LHCN-M2 (cell line): ENCODE measurements around the gene AKNA. TPM values are rescaled to one million over a fixed set of nuclear protein-coding genes. Genes with fewer than 3 reads are reported as not detected.
"Not testable (repeated sequence)": the region's sequence is repeated elsewhere in the genome, so short reads cannot be mapped to it uniquely, and the experiment has no call there.

Source experiments
- DNase-seq: peaks from one replicate; pipeline ENCODE4 v3.0.0-alpha.2; 2012; ENCODE audit warnings: low read depth
- total RNA-seq: library from RNA; depleted of rRNA; stranded (reverse); fragments of >200 nt; gene quantifications from 2 replicates; pipeline ENCODE4 v1.2.3, GENCODE V29; 2014

The AKNA gene
- total RNA-seq, 1 experiment from 2014 or later = 3.7 TPM

GRCh38 chr9:114339130-114339908, 48.5 kb downstream of the AKNA start:
- peak; percentile 55 for DNase-seq

DNA sequence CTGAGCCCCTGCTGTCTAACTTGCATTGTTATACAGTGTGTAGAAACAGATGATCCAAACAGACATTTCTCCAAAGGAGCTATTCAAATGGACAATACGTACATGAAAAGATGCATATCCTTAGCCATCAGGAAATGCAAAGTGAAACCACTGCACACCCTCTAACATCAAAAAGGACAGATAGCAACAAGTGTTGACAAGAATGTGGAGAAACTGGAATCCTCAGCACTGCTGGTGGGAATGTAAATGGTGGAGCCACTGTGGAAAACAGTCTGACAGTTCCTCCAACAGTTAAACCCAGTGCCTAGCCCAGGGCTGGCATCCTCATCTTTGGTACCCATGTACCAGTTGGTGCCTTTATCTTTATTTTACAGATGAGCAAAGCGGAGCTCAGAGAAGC, 49.6 kb downstream of the AKNA start:
- DNase-seq = no peak

GRCh38 chr9:114336699-114337395, 50.9 kb downstream of the AKNA start:
- DNase-seq = no peak

- no peak for DNase-seq
These were observed 51.6 kb downstream of the AKNA start for GRCh38 chr9:114336157-114336556.

DNA sequence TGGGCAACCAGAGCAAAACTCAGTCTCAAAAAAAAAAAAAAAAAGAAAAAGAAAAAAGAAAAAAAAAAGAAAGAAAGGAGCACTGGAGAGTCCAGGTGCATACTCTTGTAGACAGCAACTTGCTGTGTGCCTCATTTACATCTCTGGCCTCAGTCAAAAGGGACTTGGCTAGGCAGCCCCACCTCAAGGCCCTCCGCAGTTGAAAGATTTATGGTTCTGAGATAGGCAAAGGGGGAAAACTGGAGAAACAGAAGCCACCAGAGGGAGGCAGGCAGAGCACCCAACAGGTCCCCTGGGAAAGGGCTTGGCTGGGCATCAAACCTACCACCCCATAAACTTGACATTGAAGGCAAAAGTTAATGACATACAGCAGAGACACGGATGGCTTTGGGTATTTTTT, 52.0 kb downstream of the AKNA start:
- no peak for DNase-seq

DNA sequence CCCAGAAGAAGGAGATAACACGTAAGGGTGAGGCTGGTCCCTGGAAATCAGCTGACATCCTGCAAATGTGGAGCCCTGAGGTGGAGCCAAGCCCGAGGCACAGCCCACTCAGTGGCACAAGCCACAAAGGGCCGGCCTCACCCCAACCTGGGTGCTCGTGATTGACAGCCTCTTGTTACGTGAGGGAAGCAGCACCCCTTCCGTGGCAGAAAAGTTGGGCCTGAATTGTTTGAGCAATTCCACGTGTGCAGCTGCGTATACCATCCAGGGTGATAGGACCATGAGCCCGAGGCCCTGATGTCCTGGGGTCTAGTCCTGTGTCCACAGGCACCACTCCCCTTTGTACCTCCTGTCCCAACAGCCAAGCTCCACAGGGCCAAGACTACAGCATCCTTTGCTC, 53.3 kb downstream of the AKNA start:
- DNase-seq = no peak

DNA sequence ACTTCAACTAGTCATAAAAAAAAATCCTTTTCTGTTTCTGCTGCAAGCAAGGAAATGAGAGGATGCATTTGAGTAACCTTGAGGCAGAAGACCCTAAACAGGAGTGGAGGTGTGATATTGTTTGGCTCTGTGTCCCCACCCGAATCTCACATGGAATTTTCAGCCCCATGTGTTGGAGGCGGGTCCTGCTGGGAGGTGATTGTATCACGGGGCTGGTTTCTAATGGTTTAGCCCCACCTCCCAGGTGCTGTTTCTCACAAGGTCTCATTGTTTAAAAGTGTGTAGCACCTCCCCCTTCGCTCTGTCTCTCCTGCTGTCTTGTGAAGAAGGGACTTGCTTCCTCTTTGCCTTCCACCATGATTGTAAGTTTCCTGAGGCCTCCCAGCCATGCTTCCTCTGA, 54.1 kb downstream of the AKNA start:
- not testable (repeated sequence) for DNase-seq

DNA sequence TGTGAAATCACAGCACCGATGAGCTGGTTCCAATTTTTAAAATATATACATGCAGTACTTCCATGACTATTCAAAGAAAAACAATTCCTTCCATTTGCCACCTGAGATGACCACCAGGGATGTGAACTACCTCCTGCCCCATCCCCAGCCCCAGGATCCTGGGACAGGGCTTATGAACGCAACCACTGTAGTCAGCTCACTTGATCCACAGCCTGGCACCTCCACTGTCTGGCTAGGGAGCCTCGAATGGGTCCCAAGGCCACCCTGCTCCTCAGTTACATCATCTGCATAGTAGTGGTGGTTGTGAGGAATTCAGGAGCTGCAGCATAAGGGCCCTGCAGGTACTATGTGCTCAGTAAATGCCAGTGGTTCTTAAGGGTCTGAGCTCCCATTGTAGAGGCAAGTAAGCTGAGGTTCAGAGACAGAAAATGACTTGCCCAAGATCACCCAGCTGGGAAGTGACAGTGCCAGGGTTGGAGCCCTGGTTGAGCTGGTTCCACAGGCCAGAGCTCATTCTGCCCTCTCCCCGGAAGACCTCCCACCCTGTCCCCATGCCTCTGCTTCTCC, 55.2 kb downstream of the AKNA start:
- DNase-seq = not testable (repeated sequence)

DNA sequence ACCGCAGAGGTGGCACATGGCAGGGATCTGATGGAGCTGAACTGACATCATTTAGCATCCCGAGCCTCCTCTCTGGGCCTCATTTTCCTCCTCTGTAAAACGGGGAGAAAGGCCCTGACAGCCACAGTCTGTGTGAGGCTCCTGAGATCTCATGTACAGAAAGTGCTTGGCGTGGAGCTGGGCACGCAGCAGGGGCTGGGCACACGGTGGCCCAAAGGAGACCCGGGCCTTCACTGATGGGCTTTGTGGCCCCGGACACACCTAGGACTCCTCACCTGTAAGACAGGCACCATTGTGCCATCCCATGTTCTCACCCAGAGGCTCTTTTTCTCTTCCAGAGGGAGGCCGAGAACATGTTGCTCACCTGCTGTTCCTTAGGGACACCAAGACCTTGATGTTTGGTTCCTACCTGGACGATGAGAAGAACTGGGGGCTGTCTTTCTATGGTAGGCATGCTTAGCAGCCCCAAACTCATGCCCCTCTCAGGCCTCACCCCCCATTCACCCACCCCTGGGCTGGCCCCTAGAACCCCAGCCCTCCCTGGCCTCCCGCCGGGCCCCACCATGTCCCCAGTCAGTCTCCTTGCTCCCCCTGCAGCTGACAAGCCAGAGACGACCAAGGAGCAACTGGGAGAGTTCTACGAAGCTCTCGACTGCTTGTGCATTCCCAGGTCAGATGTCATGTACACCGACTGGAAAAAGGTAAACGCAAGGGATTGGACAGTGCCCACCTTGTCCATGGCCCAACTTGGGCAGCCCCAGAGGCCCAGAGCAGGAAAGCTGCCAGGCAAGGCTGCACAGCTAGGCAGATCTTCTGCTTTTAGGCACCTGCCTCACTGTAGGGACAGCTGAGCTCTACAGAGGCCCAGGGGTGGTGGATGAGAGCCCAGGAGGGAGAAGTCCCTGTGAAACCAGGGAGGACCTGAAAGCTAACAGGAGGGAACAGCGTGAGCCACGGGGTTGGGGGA, 56.3 kb downstream of the AKNA start:
- not testable (repeated sequence) for DNase-seq

DNA sequence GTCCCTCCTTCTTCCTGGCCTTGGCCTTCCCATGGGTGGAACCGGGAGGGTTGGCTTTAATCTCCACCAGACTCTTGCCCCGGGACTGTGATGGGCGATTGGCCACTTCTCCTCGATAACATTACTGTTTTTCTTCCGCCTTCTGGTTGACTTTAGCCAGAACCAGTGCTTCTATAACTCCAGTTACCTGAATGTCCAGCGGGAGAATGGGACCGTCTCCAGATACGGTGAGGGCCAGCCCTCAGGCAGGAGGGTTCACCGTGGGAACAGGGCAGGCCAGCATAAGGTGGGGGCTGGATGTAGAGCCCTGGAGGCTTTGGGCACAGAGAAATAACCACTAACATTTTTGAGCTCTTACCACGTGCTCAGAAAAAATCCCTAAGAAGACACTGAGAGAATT, 57.1 kb downstream of the AKNA start:
- DNase-seq = no peak

GRCh38 chr9:114329625-114330022, 58.2 kb downstream of the AKNA start, which contains the start of gene ORM2:
ORM2 (plus strand) TSS chr9:114329869; CDS start chr9:114329905, 36 bp downstream.
- DNase-seq = not testable (repeated sequence)

GRCh38 chr9:114328937-114329624, 58.7 kb downstream of the AKNA start:
- not testable (repeated sequence) for DNase-seq

GRCh38 chr9:114328357-114328820, 59.4 kb downstream of the AKNA start:
- DNase-seq = not testable (repeated sequence)

DNA sequence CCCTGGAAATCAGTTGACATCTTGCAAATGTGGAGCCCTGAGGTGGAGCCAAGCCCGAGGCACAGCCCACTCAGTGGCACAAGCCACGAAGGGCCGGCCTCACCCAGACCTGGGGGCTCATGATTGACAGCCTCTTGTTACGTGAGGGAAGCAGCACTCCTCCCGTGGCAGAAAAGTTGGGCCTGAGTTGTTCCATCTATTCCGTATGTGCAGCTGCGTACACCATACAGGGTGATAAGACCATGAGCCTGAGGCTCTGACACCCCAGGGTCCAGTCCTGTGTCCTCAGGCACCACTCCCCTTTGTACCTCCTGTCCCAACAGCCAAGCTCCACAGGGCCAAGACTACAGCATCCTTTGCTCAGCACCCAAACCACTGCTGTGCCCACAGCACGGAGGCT, 60.0 kb downstream of the AKNA start:
- DNase-seq = no peak

- DNase-seq = not testable (repeated sequence)
These were observed 62.0 kb downstream of the AKNA start for GRCh38 chr9:114325684-114326254.

DNA sequence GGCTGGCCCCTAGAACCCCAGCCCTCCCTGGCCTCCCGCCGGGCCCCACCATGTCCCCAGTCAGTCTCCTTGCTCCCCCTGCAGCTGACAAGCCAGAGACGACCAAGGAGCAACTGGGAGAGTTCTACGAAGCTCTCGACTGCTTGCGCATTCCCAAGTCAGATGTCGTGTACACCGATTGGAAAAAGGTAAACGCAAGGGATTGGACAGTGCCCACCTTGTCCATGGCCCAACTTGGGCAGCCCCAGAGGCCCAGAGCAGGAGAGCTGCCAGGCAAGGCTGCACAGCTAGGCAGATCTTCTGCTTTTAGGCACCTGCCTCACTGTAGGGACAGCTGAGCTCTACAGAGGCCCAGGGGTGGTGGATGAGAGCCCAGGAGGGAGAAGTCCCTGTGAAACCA, 62.8 kb downstream of the AKNA start:
- DNase-seq = not testable (repeated sequence)

DNA sequence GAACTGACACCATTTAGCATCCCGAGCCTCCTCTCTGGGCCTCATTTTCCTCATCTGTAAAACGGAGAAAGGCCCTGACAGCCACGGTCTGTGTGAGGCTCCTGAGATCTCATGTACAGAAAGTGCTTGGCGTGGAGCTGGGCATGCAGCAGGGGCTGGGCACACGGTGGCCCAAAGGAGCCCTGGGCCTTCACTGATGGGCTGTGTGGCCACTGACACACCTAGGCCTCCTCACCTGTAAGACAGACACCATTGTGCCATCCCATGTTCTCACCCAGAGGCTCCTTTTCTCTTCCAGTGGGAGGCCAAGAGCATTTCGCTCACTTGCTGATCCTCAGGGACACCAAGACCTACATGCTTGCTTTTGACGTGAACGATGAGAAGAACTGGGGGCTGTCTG, 63.3 kb downstream of the AKNA start:
- no peak for DNase-seq

- not testable (repeated sequence) for DNase-seq
These were observed 63.9 kb downstream of the AKNA start for GRCh38 chr9:114323849-114324248.

GRCh38 chr9:114322831-114323531, 64.8 kb downstream of the AKNA start, which contains the start of gene ORM1:
ORM1 (plus strand) TSS chr9:114323098; CDS start chr9:114323134, 36 bp downstream.
- not testable (repeated sequence) for DNase-seq
